Stomach (tissue), 4 donors: ENCODE data around the gene PLPPR1.

ENCODE experiments used
- CTCF ChIP-seq, 7 experiments: fragments of 450-650 bp in 4 of 7; fragments of 200-600 bp in 3 of 7; sonication (generic) in 3 of 7; IDR thresholded peaks; one replicate each; pipeline ENCODE4 v1.5.1; 2016 to 2019; ENCODE audit warnings: antibody characterized with exemption in 7 of 7, control low read depth in 2 of 7, mild to moderate bottlenecking in 1 of 7
- POLR2AphosphoS5 ChIP-seq, 3 donors: sonication (generic); formaldehyde crosslinking; IDR thresholded peaks; one replicate each; pipeline ENCODE4 v1.6.1; 2016; ENCODE audit warnings: antibody characterized with exemption in 3 of 3

- TF ChIP-seq CTCF (IDR thresholded peaks at IDR 0.05) (no peak), POLR2AphosphoS5 (IDR thresholded peaks at IDR 0.05) (no peak)
Measured at GRCh38 chr9:101362450-101362849, 333.9 kb downstream of the PLPPR1 start.
